K562 (cell line): Measurements from ENCODE around the gene JDP2. TPM values are rescaled to one million over a fixed set of nuclear protein-coding genes. Genes with fewer than 3 reads are reported as not detected.

Experiments
- ATAC-seq: fragments of 200-7000 bp; cut with Tn5 transposase; 3 replicates; pipeline ENCODE4 v1.9.1; 2020; ENCODE audit warnings: moderate library complexity
- BruUV-seq: library from RNA; stranded (reverse); fragments of 400-500 nt; replicated peaks from 2 replicates; lab custom pipeline; 2021; lab: Mats Ljungman, UMichigan
- CTCF ChIA-PET: fragments of 300-600 bp; formaldehyde crosslinking; extraction: SDS; loops from one replicate; lab custom pipeline; 2021; ENCODE audit warnings: low intra/inter-chr PET ratio; lab: Yijun Ruan, JAX
- POLR2A ChIA-PET: fragments of 300-600, 350-650 bp; sonication (Branson Sonifier 250); formaldehyde crosslinking; extraction: SDS; loops from one replicate; lab custom pipeline; 2021; ENCODE audit warnings: antibody characterized with exemption, inconsistent platforms; lab: Yijun Ruan, JAX
- DNase-seq, 4 experiments: peaks; one replicate each; pipeline versions ENCODE4 v3.0.0 to v3.0.0-alpha.2; 2011 to 2018; ENCODE audit warnings: low spot score in 3 of 4, mixed read lengths in 3 of 4; ENCODE audit errors: extremely low read depth in 1 of 4
- FAIRE-seq: peaks from 2 replicates; lab custom pipeline; 2011; peaks lifted over from hg19 to GRCh38; lab: Jason Lieb, UNC
- H2AFZ ChIP-seq: 2 replicates; pipeline ENCODE4 v1.6.0; 2011; ENCODE audit warnings: low read depth, low read length, control low read depth, inconsistent platforms
- H3K27ac ChIP-seq: fragments of 200-600 bp; 3 replicates; pipeline ENCODE4 v1.8.0; 2011; ENCODE audit warnings: low read depth, mild to moderate bottlenecking, control low read depth, inconsistent platforms, low read length, moderate library complexity, mixed read lengths; ENCODE audit errors: extremely low read depth
- H3K27me3 ChIP-seq, 2 experiments: fragments of 300-600 bp in 1 of 2; 2 replicates in 1 of 2; 3 replicates in 1 of 2; pipeline versions ENCODE4 v1.6.0 to v1.8.0; 2011; ENCODE audit warnings: inconsistent platforms in 2 of 2, low read length in 2 of 2, mild to moderate bottlenecking in 1 of 2, mixed read lengths in 1 of 2, moderate library complexity in 1 of 2; ENCODE audit not compliant: control insufficient read depth in 2 of 2, insufficient read depth in 2 of 2
- H3K36me3 ChIP-seq: fragments of 300-600 bp; 3 replicates; pipeline ENCODE4 v1.8.0; 2011; ENCODE audit warnings: mild to moderate bottlenecking, low read length, inconsistent platforms; ENCODE audit not compliant: control insufficient read depth, insufficient read depth
- H3K4me1 ChIP-seq, 2 experiments: fragments of 200-600 bp in 1 of 2; replicated peaks in 1 of 2; 2 replicates in 1 of 2; 3 replicates in 1 of 2; pipeline versions ENCODE4 v1.5.1 to v1.8.0; 2011; ENCODE audit warnings: inconsistent platforms in 2 of 2, low read length in 2 of 2, mild to moderate bottlenecking in 1 of 2, mixed read lengths in 1 of 2, moderate library complexity in 1 of 2; ENCODE audit not compliant: control insufficient read depth in 2 of 2, insufficient read depth in 2 of 2
- H3K4me2 ChIP-seq: 2 replicates; pipeline ENCODE4 v1.6.1; 2011; ENCODE audit warnings: low read length, control low read depth, inconsistent platforms, mixed read lengths; ENCODE audit not compliant: insufficient read depth
- H3K4me3 ChIP-seq: fragments of 200-600 bp; sonication (generic), shearing (Covaris generic); 2 replicates; pipeline ENCODE4 v1.5.1; 2016; ENCODE audit warnings: control low read depth, inconsistent platforms
- H3K79me2 ChIP-seq: fragments of 200-600 bp; 3 replicates; pipeline ENCODE4 v1.8.0; 2011; ENCODE audit warnings: low read length, inconsistent platforms; ENCODE audit not compliant: control insufficient read depth, insufficient read depth
- H3K9ac ChIP-seq, 2 experiments: 2 replicates each; pipeline versions ENCODE4 v1.6.0 to v1.6.1; 2011; ENCODE audit warnings: low read depth in 2 of 2, low read length in 2 of 2, control low read depth in 1 of 2, inconsistent platforms in 1 of 2, mild to moderate bottlenecking in 1 of 2, mixed read lengths in 1 of 2; ENCODE audit not compliant: insufficient read depth in 1 of 2
- H3K9me1 ChIP-seq: one replicate; pipeline ENCODE4 v1.6.0; 2011; ENCODE audit warnings: inconsistent platforms, mild to moderate bottlenecking, low read length, moderate library complexity; ENCODE audit not compliant: control insufficient read depth, insufficient read depth
- H3K9me3 ChIP-seq: replicated peaks from 2 replicates; pipeline ENCODE4 v1.5.1; 2011; ENCODE audit warnings: low read depth, low read length, inconsistent platforms; ENCODE audit not compliant: control insufficient read depth, insufficient read depth
- H4K20me1 ChIP-seq: replicated peaks from 2 replicates; pipeline ENCODE4 v1.6.1; 2011; ENCODE audit warnings: low read length, inconsistent platforms, mixed read lengths; ENCODE audit not compliant: control insufficient read depth, insufficient read depth
- CBFA2T3 ChIP-seq: fragments of 450-650 bp; IDR thresholded peaks from 2 replicates; pipeline ENCODE4 v1.6.1; 2017
- KLF13 ChIP-seq: fragments of 450-650 bp; IDR thresholded peaks from 2 replicates; pipeline ENCODE4 v1.6.1; 2016; ENCODE audit warnings: missing genetic modification characterization, low read depth, mild to moderate bottlenecking, missing compliant biosample characterization, moderate library complexity, borderline replicate concordance
- LARP7 ChIP-seq: fragments of 450-650 bp; IDR thresholded peaks from 2 replicates; pipeline ENCODE4 v1.6.1; 2016
- MCM5 ChIP-seq: fragments of 450-650 bp; IDR thresholded peaks from 2 replicates; pipeline ENCODE4 v1.6.1; 2016; ENCODE audit warnings: low read depth
- SAFB ChIP-seq: fragments of 200-400 bp; formaldehyde crosslinking; IDR thresholded peaks from 2 replicates; pipeline ENCODE4 v1.6.1; 2017; ENCODE audit warnings: low read depth, low read length, borderline replicate concordance
- THRA ChIP-seq: fragments of 450-650 bp; IDR thresholded peaks from 2 replicates; pipeline ENCODE4 v1.6.1; 2017; ENCODE audit warnings: mild to moderate bottlenecking, moderate library complexity
- ZNF431 ChIP-seq: sonication (generic); formaldehyde crosslinking; IDR thresholded peaks from 2 replicates; pipeline ENCODE4 v1.8.0; 2022; ENCODE audit warnings: mild to moderate bottlenecking, missing genetic modification reagents
- ZNF518B ChIP-seq: fragments of 250-450 bp; sonication (Bioruptor Pico); IDR thresholded peaks from 2 replicates; pipeline ENCODE4 v1.5.0; 2021; ENCODE audit warnings: mild to moderate bottlenecking, moderate library complexity
- WGBS: fragments of 100-300 bp; shearing (Covaris generic); methylation state at CpG from one replicate; pipeline ENCODE4 v1.1.6; 2016; ENCODE audit warnings: low coverage, mixed read lengths; ENCODE audit not compliant: insufficient coverage; ENCODE audit errors: missing lambda C conversion rate; 5-methylcytosine and 5-hydroxymethylcytosine counted together
- in situ Hi-C: fragments of 300-500 bp; cut with MboI; formaldehyde crosslinking; loops from 4 replicates; pipeline ENCODE4 v1.15.0; 2018; ENCODE audit warnings: inconsistent platforms, mixed read lengths
- intact Hi-C: fragments of 100-400 bp; cut with micrococcal nuclease; formaldehyde crosslinking; loops from 2 replicates; pipeline ENCODE4 v1.14.2; 2022
- polyA plus RNA-seq, 8 experiments: library from polyadenylated mRNA; depleted of rRNA in 4 of 8; stranded (reverse) in 5 of 8; unstranded in 3 of 8; fragments of >200 nt; fragmentation: Nextera tagmentation in 2 of 8; fragmentation: Illumina TruSeq in 1 of 8; extraction: Ambion mirVana in 2 of 8; extraction: Trizol in 1 of 8; gene quantifications; 2 replicates each; pipeline versions ENCODE4 v1.2.1 to v1.2.3, GENCODE V29; 2011 to 2014; ENCODE audit warnings: inconsistent platforms in 1 of 8, missing spikeins in 1 of 8
- total RNA-seq, 7 experiments: library from RNA; depleted of rRNA in 6 of 7; stranded (reverse); fragments of >200 nt in 6 of 7; fragmentation: Illumina TruSeq in 2 of 7; extraction: Trizol in 2 of 7; gene quantifications; 2 replicates each; pipeline versions ENCODE4 v1.2.1 to v1.2.3, GENCODE V29; 2011 to 2021; ENCODE audit warnings: low replicate concordance in 1 of 7

Gene JDP2
- total and polyA plus RNA-seq, 9 of the 15 experiments (the other 6 are each of a cell fraction or from before 2014, with no cell fraction given): 0.27 to 13.8 (median 3.1) TPM

- H3K9ac ChIP-seq: peak overlapping the region in 1 of 2 experiments; percentile 72; a peak in 1 of 4 replicates
- CTCF ChIA-PET: no interaction called here
- peak overlapping the region; percentile 54 for H3K4me2 ChIP-seq
- in situ Hi-C loops: no loop called here
- no peak overlapping the region for H3K4me3 ChIP-seq
- no peaks in the 10 kb centered on the region for H3K9me1 ChIP-seq
- H3K9me3 ChIP-seq: no peaks in the 10 kb centered on the region
- BruUV-seq: no TSS peak
- intact Hi-C loops: no loop called here
- no peaks in the 10 kb centered on the region for H3K27me3 ChIP-seq
- ATAC-seq (peak; percentile 64), FAIRE-seq (peak; percentile 71), DNase-seq (peak in 3 of 4 experiments; percentile 27 to 33 (median 29))
- no peaks in the 10 kb centered on the region for H3K79me2 ChIP-seq
- POLR2A ChIA-PET: interaction anchor here (0.7 kb wide), 1 partner anchor 8 kb away, joined by 3 read pairs; no protein-coding TSS in a partner anchor
- H3K4me1 ChIP-seq: peaks cover 19 to 36% of the 10 kb centered on the region in 2 experiments
- H4K20me1 ChIP-seq: no peaks in the 10 kb centered on the region
- H2AFZ ChIP-seq: peak overlapping the region; percentile 84
- peak overlapping the region; percentile 58; the same call in 2 of the 3 replicates for H3K27ac ChIP-seq
- 13% methylated on average over 3 of the region's 6 CpGs for WGBS
- H3K36me3 ChIP-seq: no peaks in the 10 kb centered on the region
- TF ChIP-seq SAFB: no peak
- TF ChIP-seq MCM5: no peak
- no peak for TF ChIP-seq LARP7
- no peak for TF ChIP-seq ZNF518B (CRISPR knock-in tag)
- no peak for TF ChIP-seq CBFA2T3
- TF ChIP-seq KLF13: no peak
- no peak for TF ChIP-seq THRA
- TF ChIP-seq ZNF431 (CRISPR knock-in tag): no peak
Measured at GRCh38 chr14:75441728-75442127, 13.9 kb downstream of the JDP2 start.
